Measurements from ENCODE around the gene ECHDC3. TPM values are rescaled to one million over a fixed set of nuclear protein-coding genes. Genes with fewer than 3 reads are reported as not detected.
A peak's percentile ranks its signal among the peaks of the same experiment; 100 is the strongest.

The ECHDC3 gene
- total and polyA plus RNA-seq, 2 of the 13 experiments (the other 11 are each of a cell fraction or from before 2014, with no cell fraction given), result not detected

GRCh38 chr10:11724938-11725776, 17.0 kb upstream of the ECHDC3 start (continued):
- TF ChIP-seq ZNF460 (CRISPR knock-in tag; IDR thresholded peaks at IDR 0.05; ENCODE audit: borderline replicate concordance) (no peak), ZNF496 (CRISPR knock-in tag; IDR thresholded peaks at IDR 0.05; ENCODE audit: insufficient replicate concordance) (no peak), ZNF205 (CRISPR knock-in tag; IDR thresholded peaks at IDR 0.05) (0 out of 2 replicates have a peak, but pooled peaks have one; percentile 59), REXO4 (CRISPR knock-in tag; IDR thresholded peaks at IDR 0.05; ENCODE audit: borderline replicate concordance) (no peak), HNF1B (CRISPR knock-in tag; IDR thresholded peaks at IDR 0.05) (peak; percentile 21; the same call in 1 of the 2 replicates), ZFY (CRISPR knock-in tag; IDR thresholded peaks at IDR 0.05) (no peak), FOSL2 (CRISPR knock-in tag; IDR thresholded peaks at IDR 0.05) (0 out of 2 replicates have a peak, but pooled peaks have one; percentile 8), SNAI1 (CRISPR knock-in tag; IDR thresholded peaks at IDR 0.05; ENCODE audit: borderline replicate concordance) (no peak), STAG1 (CRISPR knock-in tag; IDR thresholded peaks at IDR 0.05) (peak; percentile 96), FOXC1 (CRISPR knock-in tag; IDR thresholded peaks at IDR 0.05; ENCODE audit: borderline replicate concordance) (no peak), RARA (CRISPR knock-in tag; IDR thresholded peaks at IDR 0.05) (peak; percentile 15; the same call in 1 of the 2 replicates), HDAC1 (CRISPR knock-in tag; IDR thresholded peaks at IDR 0.05) (no peak), ZNF589 (CRISPR knock-in tag; conservative IDR thresholded peaks at IDR 0.05) (no peak), ARID5B (CRISPR knock-in tag; IDR thresholded peaks at IDR 0.05) (peak; percentile 43), HMGXB4 (CRISPR knock-in tag; IDR thresholded peaks at IDR 0.05; ENCODE audit: borderline replicate concordance in 1 of 2, low read depth in 1 of 2) (0 out of 4 replicates have a peak, but pooled peaks of 1 of the 2 experiments have one; percentile 43), TEAD2 (CRISPR knock-in tag; IDR thresholded peaks at IDR 0.05) (no peak)
- TF ChIP-seq, protein P1, sequence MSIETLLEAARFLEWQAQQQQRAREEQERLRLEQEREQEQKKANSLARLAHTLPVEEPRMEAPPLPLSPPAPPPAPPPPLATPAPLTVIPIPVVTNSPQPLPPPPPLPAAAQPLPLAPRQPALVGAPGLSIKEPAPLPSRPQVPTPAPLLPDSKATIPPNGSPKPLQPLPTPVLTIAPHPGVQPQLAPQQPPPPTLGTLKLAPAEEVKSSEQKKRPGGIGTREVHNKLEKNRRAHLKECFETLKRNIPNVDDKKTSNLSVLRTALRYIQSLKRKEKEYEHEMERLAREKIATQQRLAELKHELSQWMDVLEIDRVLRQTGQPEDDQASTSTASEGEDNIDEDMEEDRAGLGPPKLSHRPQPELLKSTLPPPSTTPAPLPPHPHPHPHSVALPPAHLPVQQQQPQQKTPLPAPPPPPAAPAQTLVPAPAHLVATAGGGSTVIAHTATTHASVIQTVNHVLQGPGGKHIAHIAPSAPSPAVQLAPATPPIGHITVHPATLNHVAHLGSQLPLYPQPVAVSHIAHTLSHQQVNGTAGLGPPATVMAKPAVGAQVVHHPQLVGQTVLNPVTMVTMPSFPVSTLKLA (IDR thresholded peaks at IDR 0.05), result no peak

All from HepG2 (cell line).